ENCODE results near the gene IQCK.

IQCK gene

GRCh38 chr16:19833581-19833980, 115.5 kb downstream of the IQCK start:
- DNase-seq (ENCODE audit: low read depth in 2 of 2, low spot score in 1 of 2), result no peak

DNA sequence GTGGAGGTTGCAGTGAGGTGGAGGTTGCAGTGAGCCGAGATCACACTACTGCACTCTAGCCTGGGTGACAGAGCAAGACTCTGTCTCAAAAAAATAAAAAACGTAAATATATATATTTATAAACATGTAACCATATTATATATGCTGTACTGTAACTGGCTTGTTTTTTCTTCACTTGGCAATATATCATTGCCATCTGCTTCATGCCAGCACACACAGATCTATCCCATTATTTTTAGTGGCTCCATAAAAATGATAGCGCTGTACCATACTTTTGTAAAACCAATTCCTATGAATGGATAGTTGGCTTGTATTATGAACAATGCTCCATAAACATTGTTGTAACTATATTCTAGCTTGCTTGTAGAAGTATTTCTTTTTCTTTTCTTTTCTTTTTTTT, 117.1 kb downstream of the IQCK start:
- DNase-seq (ENCODE audit: low read depth in 2 of 2, low spot score in 1 of 2), result no peak

GRCh38 chr16:19835968-19836421, 117.9 kb downstream of the IQCK start:
- no peak for DNase-seq (ENCODE audit: low read depth in 2 of 2, low spot score in 1 of 2)

- DNase-seq (ENCODE audit: low read depth in 2 of 2, low spot score in 1 of 2), result no peak
These were observed 119.4 kb downstream of the IQCK start for GRCh38 chr16:19837331-19837980.

- no peak for DNase-seq (ENCODE audit: low read depth in 2 of 2, low spot score in 1 of 2)
These were observed 120.1 kb downstream of the IQCK start for GRCh38 chr16:19837984-19838707.

- DNase-seq (ENCODE audit: low read depth in 2 of 2, low spot score in 1 of 2), result no peak
These were observed 122.5 kb downstream of the IQCK start for GRCh38 chr16:19840524-19841110.

- no peak for DNase-seq (ENCODE audit: low read depth in 2 of 2, low spot score in 1 of 2)
These were observed 123.1 kb downstream of the IQCK start for GRCh38 chr16:19841184-19841583.

DNA sequence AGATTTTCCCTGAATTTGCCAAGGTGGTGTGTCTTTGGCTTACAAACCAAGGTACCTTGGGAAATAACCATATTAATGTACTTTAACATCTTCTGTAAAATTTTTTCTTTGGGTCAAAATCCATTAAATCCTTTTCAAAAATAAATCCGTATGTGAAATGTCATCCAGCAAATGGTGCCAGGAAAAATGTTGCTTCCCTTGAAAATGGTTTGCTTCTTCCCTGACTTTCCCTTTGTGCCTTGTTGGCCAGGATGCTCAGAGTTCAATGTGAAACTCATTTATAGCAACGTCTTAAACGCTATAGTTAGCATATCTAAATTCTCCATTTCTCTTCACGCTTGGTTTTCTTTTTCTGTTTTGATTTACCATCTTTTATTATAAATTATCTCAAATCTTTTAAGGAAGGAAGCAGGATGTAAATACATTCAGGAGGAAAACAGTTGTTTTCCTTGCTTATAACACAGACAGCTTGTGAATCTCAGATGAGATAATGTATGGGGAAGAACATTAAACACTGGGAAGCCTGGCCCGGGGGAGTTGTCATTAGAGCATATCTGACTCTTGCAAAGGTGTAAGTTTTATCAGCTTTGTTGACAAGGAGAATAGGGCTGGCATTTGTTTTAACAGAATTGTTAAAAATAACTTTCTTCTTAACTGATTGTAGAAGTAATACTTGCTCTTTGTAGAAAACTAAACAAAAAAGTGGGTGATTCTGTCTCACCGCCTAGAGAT, 124.5 kb downstream of the IQCK start:
- DNase-seq (ENCODE audit: low read depth in 2 of 2, low spot score in 1 of 2), result no peak

DNA sequence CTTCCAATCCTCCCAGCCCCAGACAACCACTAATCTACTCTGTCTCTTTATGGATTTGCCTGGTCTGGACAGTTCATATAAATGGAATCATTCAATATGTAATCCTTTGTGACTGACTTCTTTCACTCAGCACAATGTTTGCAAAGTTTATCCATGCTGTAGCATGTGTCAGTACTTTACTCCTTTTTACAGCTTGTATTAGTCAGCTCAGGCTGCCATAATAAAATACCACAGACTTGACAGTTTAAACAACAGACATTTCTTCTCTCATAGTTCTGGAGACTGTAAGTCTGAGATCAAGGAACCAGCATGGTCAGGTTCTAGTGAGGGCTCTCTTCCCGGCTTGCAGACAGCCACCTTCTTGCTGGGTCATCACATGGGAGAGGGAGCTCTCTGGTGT, 125.3 kb downstream of the IQCK start:
- no peak for DNase-seq (ENCODE audit: low read depth in 2 of 2, low spot score in 1 of 2)

DNA sequence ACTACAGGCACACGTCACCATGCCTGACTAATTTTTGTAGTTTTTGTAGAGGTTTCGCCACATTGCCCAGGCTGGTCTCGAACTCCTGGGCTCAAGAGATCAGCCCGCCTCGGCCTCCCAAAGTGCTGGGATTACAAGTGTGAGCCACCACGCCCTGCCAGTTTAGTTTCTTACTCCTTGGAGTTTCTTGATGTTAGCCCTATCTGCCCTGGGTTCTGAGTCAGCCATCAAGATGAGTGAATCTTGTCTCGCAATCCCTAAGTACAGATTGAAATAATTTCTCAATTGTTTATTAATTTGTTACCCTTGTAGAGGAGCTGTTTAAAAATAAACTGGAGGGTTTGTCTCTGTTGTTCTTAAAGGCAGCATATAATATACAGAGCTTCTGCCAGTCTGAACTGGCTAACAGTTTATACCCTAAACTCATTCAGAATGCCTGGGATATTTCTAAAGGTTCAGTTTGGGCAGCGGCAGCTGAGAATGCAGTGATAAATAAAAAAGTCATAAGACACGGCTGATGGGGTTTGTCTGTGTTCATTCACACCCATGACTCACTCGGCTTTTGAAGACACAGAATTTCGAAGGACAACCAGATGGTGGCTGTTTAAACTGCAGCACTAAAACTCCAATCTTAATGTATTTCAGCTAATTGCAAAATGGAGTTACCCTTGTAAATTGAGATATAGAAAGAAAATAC, 127.0 kb downstream of the IQCK start:
- DNase-seq (ENCODE audit: low read depth in 2 of 2, low spot score in 1 of 2), result no peak

GRCh38 chr16:19846436-19846835, 128.4 kb downstream of the IQCK start:
- no peak for DNase-seq (ENCODE audit: low read depth in 2 of 2, low spot score in 1 of 2)

GRCh38 chr16:19848756-19849155, 130.7 kb downstream of the IQCK start:
- DNase-seq (ENCODE audit: low read depth in 2 of 2, low spot score in 1 of 2), result no peak

DNA sequence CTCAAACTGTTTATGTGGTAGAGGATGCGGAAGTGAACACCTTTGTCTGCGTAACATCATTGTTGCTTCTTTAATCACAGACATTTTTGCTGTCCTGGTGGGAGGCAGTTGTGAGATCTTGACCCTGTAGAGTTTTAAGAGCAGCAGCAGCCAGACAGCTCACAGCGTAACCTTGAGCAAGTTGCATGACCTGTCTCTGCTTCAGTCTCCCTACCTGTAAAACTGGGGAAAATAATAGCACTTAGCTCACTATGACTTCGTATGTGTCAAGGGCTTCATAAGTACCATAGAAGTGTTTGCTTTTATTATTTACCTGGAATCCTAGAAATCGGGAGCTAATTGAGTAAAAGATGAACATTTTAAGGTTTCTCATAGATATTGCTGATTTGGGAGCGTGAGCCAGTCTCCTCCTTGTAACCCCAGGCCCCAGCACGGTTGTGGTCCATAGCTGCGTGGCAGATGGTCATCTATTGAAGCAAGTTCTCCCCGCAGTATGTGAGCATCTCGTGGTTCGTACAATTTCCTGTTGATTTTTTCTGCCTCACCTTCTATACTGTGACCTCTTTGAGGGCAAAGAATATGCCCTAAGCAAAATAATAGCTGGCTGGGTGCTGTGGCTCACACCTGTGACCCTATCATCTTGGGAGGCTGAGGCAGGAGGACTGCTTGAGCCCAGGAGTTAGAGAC, 132.2 kb downstream of the IQCK start:
- DNase-seq (ENCODE audit: low read depth in 2 of 2, low spot score in 1 of 2), result no peak

DNA sequence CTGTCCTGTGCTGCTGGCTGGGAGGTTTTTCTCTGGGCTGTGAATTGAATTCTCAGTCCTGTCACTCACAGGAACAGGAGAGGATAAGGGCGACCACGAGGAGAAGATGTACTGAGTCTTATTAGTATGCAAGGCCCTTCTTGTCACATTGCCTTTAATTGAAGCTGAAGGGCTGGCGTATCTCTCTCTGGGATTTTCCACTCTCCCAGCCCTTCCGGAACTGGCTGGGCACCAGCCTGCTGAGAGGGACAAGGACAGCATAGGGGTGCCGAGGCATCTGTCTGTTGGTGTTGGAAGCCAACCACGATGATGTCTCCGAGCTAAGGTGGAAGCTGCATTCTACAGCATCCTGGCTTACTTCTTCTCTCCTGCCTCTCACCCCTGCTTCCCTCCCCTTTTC, 133.4 kb downstream of the IQCK start:
- DNase-seq (ENCODE audit: low read depth in 2 of 2, low spot score in 1 of 2), result no peak

GRCh38 chr16:19853132-19853741, 135.2 kb downstream of the IQCK start:
- DNase-seq (ENCODE audit: low read depth in 2 of 2, low spot score in 1 of 2), result no peak

DNA sequence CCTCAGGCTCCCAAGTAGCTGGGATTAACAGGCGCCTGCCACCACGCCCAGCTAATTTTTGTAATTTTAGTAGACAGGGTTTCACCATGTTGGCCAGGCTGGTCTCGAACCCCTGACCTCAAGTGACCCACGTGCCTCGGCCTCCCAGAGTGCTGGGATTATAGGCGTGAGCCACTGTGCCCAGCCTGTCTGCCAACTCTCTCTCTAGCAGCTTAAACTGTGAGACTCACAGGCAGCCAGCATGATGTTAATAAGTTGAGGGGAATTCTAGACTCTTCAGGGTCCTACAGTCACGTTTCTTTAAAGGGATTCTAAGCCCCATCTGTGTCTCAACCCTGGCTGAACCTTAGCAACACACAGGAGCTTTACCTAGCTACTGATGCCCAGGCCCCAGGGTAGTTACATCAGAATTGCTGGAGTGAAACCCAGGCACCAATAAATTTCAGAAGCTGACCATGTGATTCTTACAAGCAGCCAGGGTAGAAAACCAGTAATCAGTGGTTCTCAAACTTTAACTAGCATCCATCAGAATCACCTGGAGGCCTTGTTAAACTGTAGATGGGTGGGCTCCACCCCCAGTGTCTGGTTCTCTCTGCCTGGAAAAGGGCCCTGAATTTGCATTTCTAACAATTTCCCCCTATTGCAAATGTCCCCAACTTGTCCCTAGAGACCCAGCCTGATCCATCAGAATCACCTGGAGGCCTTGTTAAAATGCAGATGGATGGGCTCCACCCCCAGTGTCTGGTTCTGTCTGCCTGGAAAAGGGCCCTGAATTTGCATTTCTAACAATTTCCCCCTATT, 135.9 kb downstream of the IQCK start:
- no peak for DNase-seq (ENCODE audit: low read depth in 2 of 2, low spot score in 1 of 2)

- DNase-seq (ENCODE audit: low read depth in 2 of 2, low spot score in 1 of 2), result no peak
These were observed 136.4 kb downstream of the IQCK start for GRCh38 chr16:19854543-19854876.

DNA sequence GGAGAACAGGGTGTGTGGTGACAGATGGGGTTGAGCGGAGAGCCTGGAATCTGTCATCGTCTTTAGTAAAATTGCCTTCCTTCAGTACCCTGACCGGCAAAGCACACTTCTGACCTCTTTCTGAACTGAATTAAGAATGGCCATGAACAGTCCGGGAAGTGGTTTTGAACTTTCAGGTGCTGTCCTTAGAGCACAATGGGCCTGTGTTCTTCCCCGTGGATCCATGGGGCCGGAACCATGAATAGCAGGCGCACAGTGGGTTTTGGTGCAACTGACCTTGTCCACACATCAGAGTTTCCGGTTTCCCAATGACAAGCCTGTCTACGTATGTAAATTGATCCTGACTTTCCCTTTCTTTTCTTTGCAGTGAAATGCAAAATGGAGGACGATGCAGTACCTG, 138.0 kb downstream of the IQCK start:
- DNase-seq (ENCODE audit: low read depth in 2 of 2, low spot score in 1 of 2), result no peak

GRCh38 chr16:19857593-19858339, 139.7 kb downstream of the IQCK start:
- DNase-seq (ENCODE audit: low read depth in 2 of 2, low spot score in 1 of 2), result no peak

All from stimulated activated CD8-positive, alpha-beta memory T cell treated with anti-CD3 and anti-CD28 coated beads, Interleukin-4, amount 100 ng/mL, for 4 hours (primary cell).